GM03348 (cell line): ENCODE data around the gene ORAI2.
"Not testable (repeated sequence)": the region's sequence is repeated elsewhere in the genome, so short reads cannot be mapped to it uniquely, and the experiment has no call there.

Source experiments
- DNase-seq: peaks from one replicate; pipeline ENCODE4 v3.0.0; 2012; ENCODE audit warnings: low spot score

Gene ORAI2

GRCh38 chr7:102447311-102447710, 13.9 kb downstream of the ORAI2 start:
- DNase-seq = no peak

GRCh38 chr7:102449136-102449535, 15.8 kb downstream of the ORAI2 start:
- DNase-seq = no peak

GRCh38 chr7:102450242-102450641, 16.9 kb downstream of the ORAI2 start:
- no peak for DNase-seq

- peak; percentile 64 for DNase-seq
Measured at GRCh38 chr7:102451371-102452054, 18.1 kb downstream of the ORAI2 start.

GRCh38 chr7:102452451-102452850, 19.1 kb downstream of the ORAI2 start:
- no peak for DNase-seq

GRCh38 chr7:102453319-102453718, 19.9 kb downstream of the ORAI2 start:
- no peak for DNase-seq

GRCh38 chr7:102454468-102454867, 21.1 kb downstream of the ORAI2 start:
- DNase-seq = no peak

- DNase-seq = not testable (repeated sequence)
Measured at GRCh38 chr7:102454932-102455331, 21.6 kb downstream of the ORAI2 start.

GRCh38 chr7:102455596-102455995, 22.2 kb downstream of the ORAI2 start:
- no peak for DNase-seq

- DNase-seq = no peak
Measured at GRCh38 chr7:102456327-102456726, 23.0 kb downstream of the ORAI2 start.

- no peak for DNase-seq
Measured at GRCh38 chr7:102457352-102457924, 24.1 kb downstream of the ORAI2 start.

GRCh38 chr7:102459221-102459844, 26.0 kb downstream of the ORAI2 start:
- no peak for DNase-seq

- no peak for DNase-seq
Measured at GRCh38 chr7:102460467-102460866, 27.1 kb downstream of the ORAI2 start.

GRCh38 chr7:102463841-102464576, 30.6 kb downstream of the ORAI2 start:
- peak; percentile 42 for DNase-seq

- DNase-seq = peak; percentile 100
Measured at GRCh38 chr7:102464577-102465280, 31.4 kb downstream of the ORAI2 start, which contains the start of the genes ALKBH4 and LRWD1. Gene ALKBH4, minus strand, starts transcription at chr7:102464863. Its CDS starts 27 bp downstream, at chr7:102464836. Gene LRWD1, plus strand, starts transcription at chr7:102464984. Its CDS starts 97 bp downstream, at chr7:102465081.

- DNase-seq = no peak
Measured at GRCh38 chr7:102466097-102466496, 32.7 kb downstream of the ORAI2 start.

GRCh38 chr7:102467581-102468477, 34.5 kb downstream of the ORAI2 start:
- DNase-seq = no peak

GRCh38 chr7:102468478-102469350, 35.3 kb downstream of the ORAI2 start:
- DNase-seq = no peak

- DNase-seq = no peak
Measured at GRCh38 chr7:102469351-102469971, 36.1 kb downstream of the ORAI2 start.
